ENCODE results near the gene TNNT2. TPM values are rescaled to one million over a fixed set of nuclear protein-coding genes. Genes with fewer than 3 reads are reported as not detected.

TNNT2 gene
- total RNA-seq, 2 experiments from 2014 or later: not detected

- Mint-ChIP-seq H3K4me1 (ENCODE audit: low read depth) (no peaks in the 10 kb centered on the region), H3K36me3 (ENCODE audit: low read depth) (no peaks in the 10 kb centered on the region), H3K27ac (no peak overlapping the region), H3K4me3 (no peak overlapping the region), H3K27me3 (ENCODE audit: low read depth) (peaks cover 16% of the 10 kb centered on the region), H3K9me3 (ENCODE audit: insufficient read depth) (no peaks in the 10 kb centered on the region)
- no peak for DNase-seq
- CTCF ChIA-PET: no interaction called here
- POLR2A ChIA-PET: no interaction called here
- ATAC-seq: no peak
These were observed 36.7 kb upstream of the TNNT2 start for GRCh38 chr1:201414051-201414738.

- Mint-ChIP-seq H3K27ac (no peak overlapping the region), H3K9me3 (ENCODE audit: insufficient read depth) (no peaks in the 10 kb centered on the region), H3K36me3 (ENCODE audit: low read depth) (no peaks in the 10 kb centered on the region), H3K27me3 (ENCODE audit: low read depth) (peaks cover 4% of the 10 kb centered on the region), H3K4me1 (ENCODE audit: low read depth) (no peaks in the 10 kb centered on the region), H3K4me3 (no peak overlapping the region)
- CTCF ChIA-PET: interaction anchor here (2.6 kb wide), 1 partner anchor 25 kb away, joined by 14 read pairs; no protein-coding TSS in a partner anchor
- POLR2A ChIA-PET: no interaction called here
- DNase-seq: no peak
- ATAC-seq: no peak
These were observed 33.8 kb upstream of the TNNT2 start for GRCh38 chr1:201411292-201411691.

- Mint-ChIP-seq H3K4me1 (ENCODE audit: low read depth) (no peaks in the 10 kb centered on the region), H3K4me3 (no peak overlapping the region), H3K9me3 (ENCODE audit: insufficient read depth) (no peaks in the 10 kb centered on the region), H3K27ac (no peak overlapping the region), H3K36me3 (ENCODE audit: low read depth) (no peaks in the 10 kb centered on the region), H3K27me3 (ENCODE audit: low read depth) (no peaks in the 10 kb centered on the region)
- ATAC-seq (no peak), DNase-seq (no peak)
- ChIA-PET POLR2A (no interaction called here), CTCF (interaction anchor here (0.8 to 2.6 kb wide), 7 partner anchors 9 to 99 kb away, joined by 3 to 14 read pairs (median 4); no protein-coding TSS in a partner anchor)
These were observed 32.0 kb upstream of the TNNT2 start for GRCh38 chr1:201409440-201409839.

DNA sequence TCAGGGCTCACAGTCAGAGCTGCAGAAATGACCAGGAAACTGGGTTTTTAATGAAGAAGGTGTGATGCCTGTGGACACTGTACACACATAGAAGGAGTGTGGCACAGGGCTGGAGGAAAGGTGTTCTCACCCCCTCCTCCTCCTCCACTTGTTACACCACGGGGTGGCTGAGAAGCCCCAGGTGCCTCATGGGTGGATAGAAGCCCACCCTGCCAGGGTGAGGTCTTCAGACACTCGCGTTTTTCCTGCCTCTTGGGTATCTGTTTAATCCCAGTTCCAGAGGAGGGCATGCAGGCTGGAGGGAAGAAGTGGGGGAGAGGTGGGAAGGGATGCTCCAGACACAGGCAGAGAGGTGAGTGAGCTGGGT is 31.3 kb upstream of the TNNT2 start:
- no peaks in the 10 kb centered on the region for H3K27me3 Mint-ChIP-seq (ENCODE audit: low read depth)
- H3K27ac Mint-ChIP-seq: no peak overlapping the region
- CTCF ChIA-PET: interaction anchor here (0.8 to 2.6 kb wide), 8 partner anchors 8 to 98 kb away, joined by 3 to 14 read pairs (median 4); no protein-coding TSS in a partner anchor
- POLR2A ChIA-PET: no interaction called here
- no peaks in the 10 kb centered on the region for H3K4me1 Mint-ChIP-seq (ENCODE audit: low read depth)
- H3K36me3 Mint-ChIP-seq (ENCODE audit: low read depth): no peaks in the 10 kb centered on the region
- ATAC-seq (no peak), DNase-seq (no peak)
- H3K9me3 Mint-ChIP-seq (ENCODE audit: insufficient read depth): no peaks in the 10 kb centered on the region
- no peak overlapping the region for H3K4me3 Mint-ChIP-seq

- peak; percentile 77 for ATAC-seq
- POLR2A ChIA-PET: no interaction called here
- no peak overlapping the region for H3K4me3 Mint-ChIP-seq
- DNase-seq: peak; percentile 81
- H3K9me3 Mint-ChIP-seq (ENCODE audit: insufficient read depth): no peaks in the 10 kb centered on the region
- CTCF ChIA-PET: interaction anchor here (1.0 to 2.6 kb wide), 5 partner anchors 20 to 98 kb away, joined by 3 to 14 read pairs (median 5); no protein-coding TSS in a partner anchor
- H3K4me1 Mint-ChIP-seq (ENCODE audit: low read depth): no peaks in the 10 kb centered on the region
- no peaks in the 10 kb centered on the region for H3K27me3 Mint-ChIP-seq (ENCODE audit: low read depth)
- H3K36me3 Mint-ChIP-seq (ENCODE audit: low read depth): no peaks in the 10 kb centered on the region
- no peak overlapping the region for H3K27ac Mint-ChIP-seq
These were observed 30.8 kb upstream of the TNNT2 start for GRCh38 chr1:201408176-201408833.

DNA sequence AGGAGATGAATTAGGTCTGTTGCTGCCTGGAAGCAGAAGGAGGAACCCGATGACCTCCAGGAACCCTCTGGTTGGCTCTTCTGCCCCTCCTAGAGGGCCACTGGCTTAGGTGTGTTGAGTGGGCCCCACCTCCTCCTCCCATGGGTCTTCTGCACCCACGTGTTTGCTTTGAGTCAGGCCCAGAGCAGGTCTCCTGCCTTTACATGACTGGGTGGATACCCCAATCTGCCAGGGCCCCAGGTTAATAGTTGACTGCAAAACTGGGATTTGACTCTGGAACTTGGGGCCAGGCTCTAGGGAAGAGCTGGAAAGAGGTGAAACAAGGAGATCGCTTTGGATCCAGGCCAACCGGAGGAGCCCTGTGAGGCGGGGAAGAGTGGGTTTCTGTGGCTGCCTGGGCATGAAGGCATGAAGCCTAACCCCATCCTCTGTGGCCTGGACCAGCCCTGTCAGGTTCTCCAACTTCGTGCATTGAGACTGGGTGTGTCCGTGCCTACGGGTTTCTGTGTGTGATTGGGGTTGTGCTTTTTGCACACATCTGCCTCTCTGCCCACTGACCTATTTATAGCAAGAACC is 29.4 kb upstream of the TNNT2 start:
- no peaks in the 10 kb centered on the region for H3K36me3 Mint-ChIP-seq (ENCODE audit: low read depth)
- ChIA-PET CTCF (interaction anchor here (1.1 to 1.3 kb wide), 4 partner anchors 21 to 153 kb away, joined by 3 to 4 read pairs (median 3); no protein-coding TSS in a partner anchor), POLR2A (no interaction called here)
- H3K27ac Mint-ChIP-seq: no peak overlapping the region
- no peaks in the 10 kb centered on the region for H3K4me1 Mint-ChIP-seq (ENCODE audit: low read depth)
- H3K27me3 Mint-ChIP-seq (ENCODE audit: low read depth): no peaks in the 10 kb centered on the region
- no peak overlapping the region for H3K4me3 Mint-ChIP-seq
- DNase-seq (no peak), ATAC-seq (no peak)
- no peaks in the 10 kb centered on the region for H3K9me3 Mint-ChIP-seq (ENCODE audit: insufficient read depth)

GRCh38 chr1:201405484-201405831 is 28.0 kb upstream of the TNNT2 start:
- H3K36me3 Mint-ChIP-seq (ENCODE audit: low read depth): no peaks in the 10 kb centered on the region
- ChIA-PET CTCF (interaction anchor here (0.7 to 1.7 kb wide), 4 partner anchors 13 to 107 kb away, joined by 3 to 4 read pairs (median 4); no protein-coding TSS in a partner anchor), POLR2A (no interaction called here)
- H3K4me1 Mint-ChIP-seq (ENCODE audit: low read depth): no peaks in the 10 kb centered on the region
- ATAC-seq: no peak
- no peak for DNase-seq
- no peak overlapping the region for H3K4me3 Mint-ChIP-seq
- no peak overlapping the region for H3K27ac Mint-ChIP-seq
- peaks cover 6% of the 10 kb centered on the region for H3K27me3 Mint-ChIP-seq (ENCODE audit: low read depth)
- H3K9me3 Mint-ChIP-seq (ENCODE audit: insufficient read depth): no peaks in the 10 kb centered on the region

DNA sequence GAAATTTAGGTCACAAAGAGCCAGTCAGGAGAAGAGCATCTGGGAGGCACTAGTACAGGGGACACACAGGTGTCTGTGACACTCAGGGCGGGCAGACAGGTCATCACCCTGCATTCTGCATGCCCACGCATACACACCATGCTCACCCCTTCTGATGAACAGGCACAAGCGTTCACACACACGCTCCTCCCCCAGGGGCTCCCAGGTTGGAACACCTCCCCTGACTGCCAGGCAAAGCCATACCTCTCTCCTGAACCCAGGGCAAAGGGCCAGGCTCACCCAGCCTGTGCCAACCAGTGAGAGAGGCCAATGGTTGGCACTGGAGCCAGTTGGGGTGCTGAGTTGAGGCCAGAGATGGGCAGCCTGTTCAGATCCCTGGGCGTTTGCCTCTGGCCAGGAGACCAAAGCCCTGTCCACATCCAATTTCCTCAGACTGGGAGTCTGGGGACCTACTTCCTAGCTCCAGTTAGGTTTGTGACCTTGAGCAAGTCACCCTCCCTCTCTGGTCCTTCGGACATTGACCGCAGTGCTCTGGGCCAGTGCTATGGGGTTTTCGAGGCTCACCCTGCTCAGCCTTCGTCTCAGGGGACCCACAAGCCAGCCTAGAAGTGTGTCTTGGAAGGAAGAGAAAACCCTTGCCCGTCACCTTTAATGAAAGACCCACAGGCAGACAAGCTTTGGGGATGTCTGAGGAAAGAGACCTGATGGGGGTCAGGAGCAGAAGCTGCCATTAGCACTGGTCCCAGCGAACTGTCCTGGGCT is 27.4 kb upstream of the TNNT2 start:
- Mint-ChIP-seq H3K36me3 (ENCODE audit: low read depth) (no peaks in the 10 kb centered on the region), H3K27me3 (ENCODE audit: low read depth) (peaks cover 12% of the 10 kb centered on the region), H3K4me3 (no peak overlapping the region), H3K9me3 (ENCODE audit: insufficient read depth) (no peaks in the 10 kb centered on the region), H3K4me1 (ENCODE audit: low read depth) (no peaks in the 10 kb centered on the region), H3K27ac (no peak overlapping the region)
- ChIA-PET CTCF (interaction anchor here (0.7 to 1.7 kb wide), 2 partner anchors 12 to 108 kb away, joined by 3 to 4 read pairs; no protein-coding TSS in a partner anchor), POLR2A (no interaction called here)
- DNase-seq (no peak), ATAC-seq (no peak)

DNA sequence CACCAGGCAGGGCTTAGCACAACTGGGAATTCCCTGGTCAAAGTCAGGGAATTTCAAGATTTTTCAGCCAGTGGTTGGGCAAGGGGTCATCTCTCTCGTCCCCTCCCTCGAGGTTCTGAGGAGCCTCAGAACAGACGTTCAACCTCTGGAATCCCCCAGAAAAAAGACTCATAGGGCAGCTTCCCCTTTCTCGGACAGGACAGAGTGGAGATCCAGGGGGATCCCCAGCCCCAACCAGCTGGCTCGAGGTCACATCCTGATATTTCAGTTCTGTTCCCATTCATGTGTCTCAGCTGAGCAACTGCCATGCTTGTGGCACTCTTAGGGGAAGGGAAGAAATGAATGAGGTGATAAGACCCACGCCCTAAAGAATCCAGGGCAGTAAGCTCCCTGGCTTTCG is 26.6 kb upstream of the TNNT2 start:
- Mint-ChIP-seq H3K4me3 (no peak overlapping the region), H3K9me3 (ENCODE audit: insufficient read depth) (no peaks in the 10 kb centered on the region), H3K27ac (no peak overlapping the region), H3K36me3 (ENCODE audit: low read depth) (no peaks in the 10 kb centered on the region), H3K27me3 (ENCODE audit: low read depth) (peaks cover 15% of the 10 kb centered on the region), H3K4me1 (ENCODE audit: low read depth) (no peaks in the 10 kb centered on the region)
- ATAC-seq (no peak), DNase-seq (no peak)
- CTCF ChIA-PET: interaction anchor here (1.7 kb wide), 1 partner anchor 12 kb away, joined by 4 read pairs; no protein-coding TSS in a partner anchor
- POLR2A ChIA-PET: no interaction called here

- DNase-seq (no peak), ATAC-seq (no peak)
- Mint-ChIP-seq H3K27ac (no peak overlapping the region), H3K27me3 (ENCODE audit: low read depth) (peaks cover 21% of the 10 kb centered on the region), H3K4me3 (no peak overlapping the region), H3K9me3 (ENCODE audit: insufficient read depth) (no peaks in the 10 kb centered on the region), H3K36me3 (ENCODE audit: low read depth) (no peaks in the 10 kb centered on the region), H3K4me1 (ENCODE audit: low read depth) (no peaks in the 10 kb centered on the region)
- ChIA-PET CTCF (no interaction called here), POLR2A (no interaction called here)
These were observed 25.9 kb upstream of the TNNT2 start for GRCh38 chr1:201403359-201403758.

- ChIA-PET POLR2A (no interaction called here), CTCF (no interaction called here)
- ATAC-seq (no peak), DNase-seq (no peak)
- H3K9me3 Mint-ChIP-seq (ENCODE audit: insufficient read depth): no peaks in the 10 kb centered on the region
- H3K4me1 Mint-ChIP-seq (ENCODE audit: low read depth): no peaks in the 10 kb centered on the region
- H3K27ac Mint-ChIP-seq: no peak overlapping the region
- no peak overlapping the region for H3K4me3 Mint-ChIP-seq
- no peaks in the 10 kb centered on the region for H3K36me3 Mint-ChIP-seq (ENCODE audit: low read depth)
- H3K27me3 Mint-ChIP-seq (ENCODE audit: low read depth): peaks cover 31% of the 10 kb centered on the region
These were observed 24.2 kb upstream of the TNNT2 start for GRCh38 chr1:201401700-201402099.

- Mint-ChIP-seq H3K27me3 (ENCODE audit: low read depth) (peaks cover 33% of the 10 kb centered on the region), H3K9me3 (ENCODE audit: insufficient read depth) (no peaks in the 10 kb centered on the region), H3K36me3 (ENCODE audit: low read depth) (no peaks in the 10 kb centered on the region), H3K27ac (no peak overlapping the region), H3K4me3 (no peak overlapping the region), H3K4me1 (ENCODE audit: low read depth) (no peaks in the 10 kb centered on the region)
- CTCF ChIA-PET: interaction anchor here (1.0 kb wide), 1 partner anchor 8 kb away, joined by 3 read pairs; no protein-coding TSS in a partner anchor
- POLR2A ChIA-PET: no interaction called here
- no peak for ATAC-seq
- no peak for DNase-seq
These were observed 23.4 kb upstream of the TNNT2 start for GRCh38 chr1:201400852-201401230.

Measured in activated CD8-positive, alpha-beta T cell treated with anti-CD3 and anti-CD28 coated beads, Interleukin-2, amount 10 ng/mL, durations not matched to agents 7 days and 5 days (primary cell).